Measurements from ENCODE around the gene FAM240B. TPM values are rescaled to one million over a fixed set of nuclear protein-coding genes. Genes with fewer than 3 reads are reported as not detected.

Gene FAM240B
- total and polyA plus RNA-seq, 2 of the 8 experiments (the other 6 are each of a cell fraction or from before 2014, with no cell fraction given): not detected

GRCh38 chr9:38734831-38735230 lies 14.9 kb upstream of the FAM240B start (continued):
- TF ChIP-seq EZH2 (IDR thresholded peaks at IDR 0.05; ENCODE audit: low read depth, low read length, severe bottlenecking) (no peak), TCF12 (IDR thresholded peaks at IDR 0.05; ENCODE audit: low read depth, low read length) (no peak)

Data from H1 (cell line).